Loucy (cell line): ENCODE results near the gene EEPD1.

ENCODE experiments used
- H2AFZ ChIP-seq: fragments of 200-600 bp; sonication (generic); 2 replicates; pipeline ENCODE4 v1.6.0; 2016; ENCODE audit warnings: antibody characterized with exemption, mild to moderate bottlenecking, low read length, moderate library complexity
- H3F3A ChIP-seq: fragments of 200-600 bp; 2 replicates; pipeline ENCODE4 v1.6.0; 2016; ENCODE audit warnings: antibody characterized with exemption, low read depth, mild to moderate bottlenecking
- H3K27me3 ChIP-seq: fragments of 200-600 bp; sonication (generic); 2 replicates; pipeline ENCODE4 v1.6.1; 2014; ENCODE audit warnings: low read length, mild to moderate bottlenecking; ENCODE audit not compliant: insufficient read depth, poor library complexity, severe bottlenecking
- H3K36me3 ChIP-seq: fragments of 200-600 bp; sonication (generic); 2 replicates; pipeline ENCODE4 v1.6.1; 2016; ENCODE audit warnings: low read length; ENCODE audit not compliant: insufficient read depth
- H3K4me1 ChIP-seq: fragments of 200-600 bp; sonication (generic); 2 replicates; pipeline ENCODE4 v1.5.1; 2014; ENCODE audit warnings: low read length, mild to moderate bottlenecking; ENCODE audit not compliant: insufficient read depth, poor library complexity, severe bottlenecking
- H3K4me2 ChIP-seq: fragments of 200-600 bp; sonication (generic); 2 replicates; pipeline ENCODE4 v1.6.0; 2014; ENCODE audit warnings: antibody characterized with exemption, low read length, low read depth, mild to moderate bottlenecking; ENCODE audit not compliant: poor library complexity, severe bottlenecking
- H3K4me3 ChIP-seq: fragments of 200-600 bp; sonication (generic); 2 replicates; pipeline ENCODE4 v1.5.1; 2014; ENCODE audit warnings: low read length, mild to moderate bottlenecking, mixed read lengths; ENCODE audit not compliant: poor library complexity, severe bottlenecking
- H3K79me2 ChIP-seq: fragments of 200-600 bp; sonication (generic); 2 replicates; pipeline ENCODE4 v1.6.1; 2014; ENCODE audit warnings: low read length; ENCODE audit not compliant: insufficient read depth
- H3K9ac ChIP-seq: fragments of 200-600 bp; sonication (generic); 2 replicates; pipeline ENCODE4 v1.6.0; 2014; ENCODE audit warnings: mild to moderate bottlenecking, low read depth, low read length, moderate library complexity; ENCODE audit not compliant: poor library complexity, severe bottlenecking
- H3K9me2 ChIP-seq: fragments of 200-600 bp; sonication (generic); replicated peaks from 2 replicates; pipeline ENCODE4 v1.6.1; 2016; ENCODE audit warnings: low read depth, low read length, mixed read lengths
- H3K9me3 ChIP-seq: fragments of 200-600 bp; sonication (generic); 2 replicates; pipeline ENCODE4 v1.6.1; 2014; ENCODE audit warnings: mild to moderate bottlenecking, antibody characterized with exemption, low read length, low read depth; ENCODE audit not compliant: insufficient read depth
- H4K20me1 ChIP-seq: fragments of 200-600 bp; sonication (generic); 2 replicates; pipeline ENCODE4 v1.6.0; 2014; ENCODE audit warnings: antibody characterized with exemption, low read length, mild to moderate bottlenecking; ENCODE audit not compliant: insufficient read depth, poor library complexity, severe bottlenecking
- EZH2phosphoT487 ChIP-seq: fragments of 200-600 bp; IDR thresholded peaks from 2 replicates; pipeline ENCODE4 v1.6.1; 2018; ENCODE audit warnings: antibody characterized with exemption, mild to moderate bottlenecking, moderate library complexity, borderline replicate concordance
- TF ChIP-seq, protein P1 (sequence below): fragments of 200-600 bp; sonication (generic); conservative IDR thresholded peaks from 2 replicates; pipeline ENCODE4 v1.5.1; 2014; ENCODE audit warnings: mild to moderate bottlenecking, antibody characterized with exemption, low read length

EEPD1 gene

DNA sequence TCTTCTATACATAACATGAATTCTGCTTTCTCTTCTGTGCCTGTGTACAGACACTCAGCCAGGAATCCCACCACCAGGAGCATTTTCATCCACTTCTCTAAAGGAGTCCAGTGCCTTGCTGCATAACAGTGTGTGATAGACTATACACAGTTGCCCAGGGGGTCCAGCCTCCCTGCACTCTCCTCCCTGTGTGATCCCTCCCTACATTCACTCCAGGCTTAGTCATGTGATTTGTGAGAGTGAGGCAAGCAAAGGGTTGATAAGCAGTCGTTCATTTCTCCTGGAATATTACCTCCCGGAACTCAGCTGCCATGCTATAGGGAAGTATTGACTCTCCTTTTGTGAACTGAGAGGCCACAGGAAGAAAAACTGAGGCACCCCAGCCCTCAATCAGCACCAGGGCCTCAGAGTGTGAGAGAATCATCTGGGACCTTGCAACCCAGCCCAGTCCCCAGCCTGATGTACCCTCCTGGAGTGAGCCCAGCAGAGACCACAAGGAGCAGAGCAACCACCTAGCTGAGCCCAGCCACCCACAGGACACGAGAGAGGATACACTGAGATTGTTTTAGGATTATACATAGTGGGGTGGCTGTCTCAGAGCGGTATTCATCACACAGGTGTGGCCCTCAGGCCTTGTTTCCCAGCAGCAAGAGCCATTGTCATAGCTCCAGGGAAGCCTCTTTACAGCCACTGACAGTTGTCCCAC is 45.0 kb upstream of the EEPD1 start:
- H3K36me3 ChIP-seq: no peaks in the 10 kb centered on the region
- no peak overlapping the region for H2AFZ ChIP-seq
- H3K79me2 ChIP-seq: no peaks in the 10 kb centered on the region
- H3K4me3 ChIP-seq: no peak overlapping the region
- TF ChIP-seq, protein P1, sequence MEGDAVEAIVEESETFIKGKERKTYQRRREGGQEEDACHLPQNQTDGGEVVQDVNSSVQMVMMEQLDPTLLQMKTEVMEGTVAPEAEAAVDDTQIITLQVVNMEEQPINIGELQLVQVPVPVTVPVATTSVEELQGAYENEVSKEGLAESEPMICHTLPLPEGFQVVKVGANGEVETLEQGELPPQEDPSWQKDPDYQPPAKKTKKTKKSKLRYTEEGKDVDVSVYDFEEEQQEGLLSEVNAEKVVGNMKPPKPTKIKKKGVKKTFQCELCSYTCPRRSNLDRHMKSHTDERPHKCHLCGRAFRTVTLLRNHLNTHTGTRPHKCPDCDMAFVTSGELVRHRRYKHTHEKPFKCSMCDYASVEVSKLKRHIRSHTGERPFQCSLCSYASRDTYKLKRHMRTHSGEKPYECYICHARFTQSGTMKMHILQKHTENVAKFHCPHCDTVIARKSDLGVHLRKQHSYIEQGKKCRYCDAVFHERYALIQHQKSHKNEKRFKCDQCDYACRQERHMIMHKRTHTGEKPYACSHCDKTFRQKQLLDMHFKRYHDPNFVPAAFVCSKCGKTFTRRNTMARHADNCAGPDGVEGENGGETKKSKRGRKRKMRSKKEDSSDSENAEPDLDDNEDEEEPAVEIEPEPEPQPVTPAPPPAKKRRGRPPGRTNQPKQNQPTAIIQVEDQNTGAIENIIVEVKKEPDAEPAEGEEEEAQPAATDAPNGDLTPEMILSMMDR: no peak
- TF ChIP-seq EZH2phosphoT487: no peak
- H3F3A ChIP-seq: no peaks in the 10 kb centered on the region
- H3K9me2 ChIP-seq: no peaks in the 10 kb centered on the region
- H3K27me3 ChIP-seq: no peaks in the 10 kb centered on the region
- H3K9ac ChIP-seq: no peak overlapping the region
- no peaks in the 10 kb centered on the region for H4K20me1 ChIP-seq
- peaks cover 5% of the 10 kb centered on the region for H3K4me1 ChIP-seq
- H3K9me3 ChIP-seq: no peaks in the 10 kb centered on the region
- no peak overlapping the region for H3K4me2 ChIP-seq

DNA sequence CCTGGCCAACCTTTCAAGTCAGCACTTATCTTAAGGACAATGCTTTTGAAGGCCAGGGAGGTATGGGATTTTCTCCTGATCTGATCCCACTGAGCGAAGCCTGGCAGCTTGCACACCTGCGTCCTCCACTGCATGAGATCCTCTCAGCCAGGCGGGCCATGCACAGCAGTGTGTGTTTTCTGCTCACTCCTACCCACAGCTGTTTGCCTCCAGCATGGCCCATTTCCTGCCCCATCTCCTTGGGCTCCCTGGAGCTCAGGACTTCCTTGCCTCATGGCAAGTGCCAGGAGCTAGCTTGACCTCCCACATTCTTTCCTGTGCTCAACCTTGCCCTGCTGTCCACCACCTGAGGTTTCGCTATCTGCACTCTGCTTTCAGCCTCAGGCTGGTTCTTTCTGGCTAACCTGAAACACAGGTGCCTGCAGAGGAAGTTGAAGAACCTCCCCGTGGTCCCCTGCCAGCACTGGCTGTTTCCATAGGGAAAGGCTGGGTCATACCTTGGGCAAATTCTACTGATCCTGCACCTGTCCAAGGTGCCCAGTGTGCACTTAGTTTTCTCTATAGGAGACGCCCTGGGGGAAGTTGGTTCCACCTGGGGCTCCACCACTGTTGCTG is 43.9 kb upstream of the EEPD1 start:
- H3K9ac ChIP-seq: no peak overlapping the region
- H3K36me3 ChIP-seq: no peaks in the 10 kb centered on the region
- H3K9me2 ChIP-seq: no peaks in the 10 kb centered on the region
- TF ChIP-seq, protein P1: no peak
- no peak for TF ChIP-seq EZH2phosphoT487
- H3K4me3 ChIP-seq: no peak overlapping the region
- H4K20me1 ChIP-seq: no peaks in the 10 kb centered on the region
- peaks cover 5% of the 10 kb centered on the region for H3K4me1 ChIP-seq
- no peaks in the 10 kb centered on the region for H3F3A ChIP-seq
- H3K9me3 ChIP-seq: no peaks in the 10 kb centered on the region
- H2AFZ ChIP-seq: no peak overlapping the region
- H3K27me3 ChIP-seq: no peaks in the 10 kb centered on the region
- H3K79me2 ChIP-seq: no peaks in the 10 kb centered on the region
- no peak overlapping the region for H3K4me2 ChIP-seq

DNA sequence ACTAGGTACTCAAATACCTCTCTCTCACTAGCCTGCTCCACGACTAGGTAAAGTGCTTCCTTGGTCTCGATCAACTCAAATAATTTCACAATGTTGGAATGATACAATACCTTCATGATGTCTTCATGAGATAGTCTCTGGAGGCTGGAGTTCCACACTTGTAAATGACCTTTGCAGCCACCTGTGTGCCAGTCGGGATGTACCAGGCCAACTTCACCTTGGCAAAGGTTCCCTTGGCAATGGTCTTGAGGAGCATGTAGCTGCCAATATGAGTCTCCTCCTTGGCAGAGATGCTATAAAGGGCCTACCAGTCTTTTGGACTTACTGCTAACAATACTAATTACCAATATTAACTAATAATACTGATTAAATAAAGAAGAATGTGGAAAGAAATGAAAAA is 42.5 kb upstream of the EEPD1 start:
- H3K9ac ChIP-seq: no peak overlapping the region
- H3K79me2 ChIP-seq: no peaks in the 10 kb centered on the region
- H3K4me2 ChIP-seq: no peak overlapping the region
- TF ChIP-seq EZH2phosphoT487: no peak
- TF ChIP-seq, protein P1: no peak
- peaks cover 5% of the 10 kb centered on the region for H3K4me1 ChIP-seq
- H3K9me2 ChIP-seq: no peaks in the 10 kb centered on the region
- no peaks in the 10 kb centered on the region for H3K9me3 ChIP-seq
- H3K27me3 ChIP-seq: no peaks in the 10 kb centered on the region
- H4K20me1 ChIP-seq: no peaks in the 10 kb centered on the region
- H3K36me3 ChIP-seq: no peaks in the 10 kb centered on the region
- no peaks in the 10 kb centered on the region for H3F3A ChIP-seq
- no peak overlapping the region for H2AFZ ChIP-seq
- no peak overlapping the region for H3K4me3 ChIP-seq
